Activated T-cell treated with anti-CD3 and anti-CD28 coated beads, Interleukin-2, amount 50 U/mL, for 72 hours (primary cell): ENCODE results near the gene ING5. TPM values are rescaled to one million over a fixed set of nuclear protein-coding genes. Genes with fewer than 3 reads are reported as not detected.
"Not testable (repeated sequence)": the region's sequence is repeated elsewhere in the genome, so short reads cannot be mapped to it uniquely, and the experiment has no call there.

Experiments used
- ATAC-seq, 2 donors: fragments of 150-1000 bp; cut with Tn5 transposase; replicated peaks in 1 of 2; 2 replicates each; pipeline ENCODE4 v1.10.0; 2021; ENCODE audit warnings: moderate library complexity in 2 of 2, mild to moderate bottlenecking in 1 of 2
- DNase-seq, 2 donors: peaks; one replicate each; pipeline ENCODE4 v3.0.0; 2021 to 2022; ENCODE audit warnings: mixed read lengths in 1 of 2
- H3K27ac Mint-ChIP-seq: one replicate; pipeline ENCODE4 v1.8.0; 2022; ENCODE audit warnings: mild to moderate bottlenecking, moderate library complexity, mixed read lengths
- H3K27me3 Mint-ChIP-seq: one replicate; pipeline ENCODE4 v1.8.0; 2022; ENCODE audit warnings: low read depth, mixed read lengths
- H3K36me3 Mint-ChIP-seq, 2 donors: one replicate each; pipeline ENCODE4 v1.8.0; 2022; ENCODE audit warnings: mixed read lengths in 2 of 2, mild to moderate bottlenecking in 1 of 2; ENCODE audit not compliant: insufficient read depth in 2 of 2
- H3K4me1 Mint-ChIP-seq: one replicate; pipeline ENCODE4 v1.8.0; 2022; ENCODE audit warnings: low read depth, mixed read lengths
- H3K4me3 Mint-ChIP-seq, 2 donors: one replicate each; pipeline ENCODE4 v1.8.0; 2022; ENCODE audit warnings: mild to moderate bottlenecking in 2 of 2, mixed read lengths in 2 of 2, moderate library complexity in 2 of 2
- H3K9me3 Mint-ChIP-seq, 2 donors: one replicate each; pipeline ENCODE4 v1.8.0; 2022; ENCODE audit warnings: mixed read lengths in 2 of 2
- total RNA-seq, 2 donors: library from RNA; stranded (reverse); gene quantifications; one replicate each; pipeline ENCODE4 v1.2.3, GENCODE V29; 2022

ING5 gene
- total RNA-seq, 2 donors from 2014 or later: 39.9 to 42.6 TPM

DNA sequence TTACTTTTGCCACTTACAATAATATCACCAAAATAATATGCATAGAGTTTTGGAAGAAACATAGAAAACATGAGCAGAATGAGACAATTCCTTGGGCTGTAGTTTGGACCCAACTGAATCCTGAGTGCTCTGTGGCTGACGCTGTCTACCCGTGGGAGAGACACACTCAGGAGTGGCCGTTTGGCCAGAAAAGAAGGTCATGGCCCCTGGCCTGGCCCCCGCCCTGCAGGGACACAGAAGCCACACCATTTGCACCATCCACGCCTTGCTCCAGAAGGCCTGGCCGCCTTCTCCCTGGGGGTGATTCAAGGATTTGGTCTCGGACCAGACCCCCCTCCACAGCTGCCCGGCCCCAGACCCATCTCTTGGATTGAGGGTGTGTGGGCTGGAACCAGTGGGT lies 26.2 kb downstream of the ING5 start:
- ATAC-seq (no peak), DNase-seq (no peak)
- H3K27ac Mint-ChIP-seq: no peak overlapping the region
- H3K9me3 Mint-ChIP-seq: no peaks in the 10 kb centered on the region
- H3K4me3 Mint-ChIP-seq: no peak overlapping the region
- H3K4me1 Mint-ChIP-seq: peaks cover 31% of the 10 kb centered on the region
- no peaks in the 10 kb centered on the region for H3K27me3 Mint-ChIP-seq
- H3K36me3 Mint-ChIP-seq: peaks cover 0 to 13% of the 10 kb centered on the region in 2 donors

DNA sequence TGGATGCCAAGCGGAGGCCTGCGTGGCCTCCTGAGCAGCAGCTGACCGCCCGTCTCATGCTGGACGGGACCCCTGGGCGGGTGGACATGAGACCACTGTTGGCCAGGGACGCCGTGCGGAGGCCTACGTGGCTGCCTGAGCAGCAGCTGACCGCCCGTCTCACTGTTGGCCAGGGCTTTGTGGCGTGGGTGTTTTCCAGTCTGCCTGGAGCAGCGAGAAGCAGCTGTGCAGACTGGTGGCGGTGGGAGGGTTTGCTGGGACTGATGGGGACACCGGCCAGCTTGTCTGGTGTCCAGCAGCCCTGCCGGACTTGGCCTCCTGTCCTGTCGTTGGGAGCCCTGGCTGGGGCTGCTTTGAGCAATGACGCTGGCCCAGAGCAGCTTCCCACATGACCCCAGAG lies 26.8 kb downstream of the ING5 start:
- Mint-ChIP-seq H3K9me3 (no peaks in the 10 kb centered on the region), H3K4me3 (no peak overlapping the region), H3K27me3 (no peaks in the 10 kb centered on the region), H3K4me1 (peaks cover 37% of the 10 kb centered on the region), H3K36me3 (peaks cover 0 to 7% of the 10 kb centered on the region in 2 donors), H3K27ac (no peak overlapping the region)
- DNase-seq: no peak
- no peak for ATAC-seq

DNA sequence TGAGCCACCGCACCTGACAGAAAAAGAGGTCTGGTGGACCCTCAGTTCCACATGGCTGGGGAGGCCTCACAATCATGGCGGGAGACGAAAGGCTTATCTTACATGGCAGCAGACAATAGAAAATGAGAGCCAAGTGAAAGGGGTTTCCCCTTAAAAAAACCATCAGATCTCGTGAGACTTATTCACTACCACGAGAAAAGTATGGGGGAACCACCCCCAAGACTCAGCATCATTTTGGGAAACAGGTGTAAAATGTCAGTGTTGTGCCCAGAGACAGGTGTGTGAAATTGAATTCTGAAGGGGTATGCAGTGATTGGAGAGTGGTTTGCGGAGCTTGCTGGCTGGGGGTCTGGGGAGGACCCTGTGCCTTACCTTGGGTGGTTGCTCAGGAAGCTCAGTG lies 28.0 kb downstream of the ING5 start:
- ATAC-seq (no peak), DNase-seq (peak; percentile 12 to 18)
- Mint-ChIP-seq H3K4me1 (peaks cover 39% of the 10 kb centered on the region), H3K9me3 (no peaks in the 10 kb centered on the region), H3K36me3 (peaks cover 0 to 3% of the 10 kb centered on the region in 2 donors), H3K4me3 (peak overlapping the region; percentile 50 to 62), H3K27me3 (no peaks in the 10 kb centered on the region), H3K27ac (peak overlapping the region; percentile 15)

DNA sequence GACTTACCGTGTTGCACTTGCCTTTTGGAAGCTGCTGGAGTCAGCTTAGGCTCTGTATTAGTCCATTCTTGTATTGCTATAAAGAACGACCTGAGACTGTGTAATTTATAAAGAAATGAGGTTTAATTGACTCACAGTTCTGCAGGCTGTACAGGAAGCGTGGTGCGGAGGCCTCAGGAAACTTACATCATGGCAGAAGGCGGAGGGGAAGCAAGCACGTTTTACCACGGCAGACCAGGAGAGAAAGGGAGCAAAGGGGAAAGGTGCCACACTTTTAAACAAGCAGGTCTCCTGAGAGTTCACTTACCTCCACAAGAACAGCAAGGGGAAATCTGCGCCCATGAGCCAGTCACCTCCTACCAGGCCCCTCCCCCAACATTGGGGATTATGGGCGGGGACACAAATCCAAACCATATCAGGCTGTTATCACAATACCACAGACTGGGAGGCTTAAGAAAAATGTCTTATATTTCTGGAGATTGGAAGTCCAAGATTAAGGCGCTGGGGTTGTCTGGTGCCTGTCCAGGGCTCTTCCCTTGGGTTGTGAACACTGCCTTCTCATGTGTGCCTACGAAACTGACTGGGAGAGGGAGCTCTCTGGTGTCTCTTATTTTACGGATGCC lies 28.9 kb downstream of the ING5 start:
- peak; percentile 35 for DNase-seq
- Mint-ChIP-seq H3K9me3 (no peaks in the 10 kb centered on the region), H3K27me3 (no peaks in the 10 kb centered on the region), H3K27ac (peak overlapping the region; percentile 59), H3K4me1 (peaks cover 39% of the 10 kb centered on the region), H3K36me3 (peaks cover 0 to 3% of the 10 kb centered on the region in 2 donors), H3K4me3 (peak overlapping the region; percentile 50 to 64)
- no peak for ATAC-seq

DNA sequence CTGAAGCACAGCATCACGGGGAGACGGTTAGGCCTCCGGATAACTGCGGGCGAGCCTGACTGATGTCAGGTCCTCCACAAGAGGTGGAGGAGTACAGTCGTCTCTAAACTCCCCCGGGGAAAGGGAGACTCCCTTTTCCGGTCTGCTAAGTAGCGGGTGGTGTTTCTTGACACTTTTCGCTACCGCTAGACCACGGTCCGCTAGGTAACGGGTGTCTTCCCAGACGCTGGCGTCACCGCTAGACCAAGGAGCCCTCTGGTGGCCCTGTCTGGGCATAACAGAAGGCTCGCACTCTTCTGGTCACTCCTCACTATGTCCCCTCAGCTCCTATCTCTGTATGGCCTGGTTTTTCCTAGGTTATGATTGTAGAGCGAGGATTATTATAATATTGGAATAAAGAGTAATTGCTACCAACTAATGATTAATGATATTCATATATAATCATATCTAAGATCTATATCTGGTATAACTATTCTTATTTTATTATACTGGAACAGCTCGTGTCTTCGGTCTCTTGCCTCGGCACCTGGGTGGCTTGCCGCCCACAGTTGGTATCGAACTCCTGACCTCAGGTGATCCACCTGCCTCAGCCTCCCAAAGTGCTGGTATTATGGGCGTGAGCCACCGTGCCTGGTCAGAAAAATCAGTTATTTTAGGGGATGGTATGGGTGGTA lies 30.8 kb downstream of the ING5 start:
- Mint-ChIP-seq H3K4me1 (peaks cover 52% of the 10 kb centered on the region), H3K4me3 (peak overlapping the region in 1 of 2 donors; percentile 78)
- ATAC-seq, H3K27ac Mint-ChIP-seq, H3K9me3 Mint-ChIP-seq, H3K27me3 Mint-ChIP-seq, H3K36me3 Mint-ChIP-seq: not testable (repeated sequence)
- DNase-seq: peak; percentile 32 to 66

DNA sequence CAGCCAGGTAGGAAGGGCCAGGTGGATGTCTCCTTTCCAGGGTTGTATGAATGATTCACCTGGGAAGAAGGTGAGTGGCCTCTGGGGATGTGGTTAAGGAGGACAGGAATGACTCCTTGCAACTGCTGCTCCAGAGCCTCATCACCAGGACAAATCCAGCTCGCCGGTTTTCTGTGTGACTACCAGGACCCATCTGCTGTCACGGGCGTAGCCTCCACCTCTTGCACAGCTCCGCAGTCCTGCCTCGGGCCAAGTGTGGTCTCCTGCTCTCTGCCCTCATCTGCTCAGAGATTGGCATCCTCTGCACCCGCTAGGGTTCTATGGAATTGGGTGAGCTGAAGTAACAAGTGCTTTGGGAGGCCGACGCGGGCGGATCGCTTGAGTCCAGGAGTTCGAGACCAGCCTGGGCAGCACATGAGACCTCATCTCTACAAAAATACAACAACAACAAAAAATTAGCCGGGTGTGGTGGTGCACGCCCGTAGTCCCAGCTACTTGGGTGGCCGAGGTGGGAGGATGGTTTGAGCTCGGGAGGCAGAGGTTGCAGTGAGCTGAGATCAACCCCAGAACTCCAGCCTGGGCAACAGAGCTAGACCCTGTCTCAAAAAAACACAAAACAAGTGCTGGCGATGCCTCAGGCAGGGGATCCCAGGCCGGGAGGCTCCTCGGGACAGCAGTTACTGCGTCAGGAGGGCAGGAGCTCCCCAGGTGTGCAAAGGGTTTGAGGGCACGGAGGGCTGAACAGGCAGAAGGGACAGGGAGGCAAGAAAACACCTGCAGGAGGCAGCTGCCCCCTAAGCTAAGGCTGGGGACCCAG lies 31.8 kb downstream of the ING5 start:
- DNase-seq: no peak

DNA sequence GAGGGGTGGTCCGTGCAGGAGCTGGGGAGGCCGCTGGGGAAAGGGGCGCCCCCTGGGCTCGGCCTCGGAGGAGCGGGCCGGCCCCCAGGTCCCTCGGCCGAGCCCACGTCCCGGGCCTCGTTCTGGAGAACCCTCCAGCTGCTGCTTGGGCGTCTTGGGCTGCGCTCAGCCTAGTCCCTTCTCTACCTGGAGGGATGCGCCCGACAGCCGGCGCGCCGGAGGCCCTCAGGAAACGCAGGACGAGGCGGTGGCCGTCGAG lies 32.3 kb downstream of the ING5 start:
- DNase-seq (no peak), ATAC-seq (peak in 1 of 2 donors; percentile 39)
- H3K4me3 Mint-ChIP-seq: peak overlapping the region; percentile 84 to 86
- H3K27ac Mint-ChIP-seq: no peak overlapping the region
- peaks cover 60% of the 10 kb centered on the region for H3K4me1 Mint-ChIP-seq
- no peaks in the 10 kb centered on the region for H3K27me3 Mint-ChIP-seq
- H3K9me3 Mint-ChIP-seq: no peaks in the 10 kb centered on the region
- peaks cover 2 to 8% of the 10 kb centered on the region in 2 donors for H3K36me3 Mint-ChIP-seq

More for the DNA sequence above, 31.8 kb downstream of the ING5 start:
- no peak overlapping the region for H3K27ac Mint-ChIP-seq
- H3K36me3 Mint-ChIP-seq: peaks cover 2 to 6% of the 10 kb centered on the region in 2 donors
- H3K4me1 Mint-ChIP-seq: peaks cover 54% of the 10 kb centered on the region
- peak overlapping the region; percentile 77 to 78 for H3K4me3 Mint-ChIP-seq
- no peaks in the 10 kb centered on the region for H3K27me3 Mint-ChIP-seq
- no peaks in the 10 kb centered on the region for H3K9me3 Mint-ChIP-seq
- ATAC-seq: no peak

DNA sequence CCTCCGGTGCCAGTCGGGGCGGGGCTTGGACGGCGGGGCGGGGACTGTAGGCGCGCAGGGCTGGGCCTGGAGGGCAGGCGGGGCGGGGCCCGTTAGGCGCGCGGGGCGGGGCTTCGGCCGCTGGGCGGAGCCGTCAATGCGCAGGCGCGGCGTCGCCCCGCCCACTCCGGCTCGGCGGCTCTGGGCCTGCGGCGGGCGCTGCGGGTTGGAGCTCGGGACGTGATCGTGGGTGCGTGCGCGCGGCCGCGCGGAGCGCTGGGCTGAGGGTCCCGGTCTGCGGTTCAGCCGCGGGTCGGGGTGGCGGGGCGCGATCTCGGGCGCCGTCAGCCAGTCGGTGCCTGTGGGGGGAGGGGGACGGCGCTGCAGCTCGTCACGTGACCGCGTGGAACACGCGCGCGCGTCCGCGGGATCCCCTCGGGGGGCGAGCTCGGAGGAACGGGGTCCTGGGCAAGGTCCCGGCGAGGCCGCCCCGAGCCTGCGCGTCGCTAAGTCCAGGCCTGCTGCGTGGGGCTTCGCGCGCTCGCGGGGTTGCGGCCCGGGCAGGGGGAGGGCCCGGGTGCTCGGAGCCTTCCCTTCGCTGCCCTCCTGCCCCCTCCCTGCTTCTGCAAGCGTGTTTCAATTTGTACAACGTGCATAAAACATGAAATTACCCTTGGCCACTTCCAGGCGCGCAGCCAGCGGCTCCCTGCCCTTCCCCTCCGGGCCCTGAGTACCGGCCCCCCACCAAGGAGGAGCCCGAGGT lies 32.8 kb downstream of the ING5 start, which contains the start of gene D2HGDH:
Gene D2HGDH (plus strand): TSS at position 164 of the 742 bp plus-strand sequence. CDS start 595 bp downstream, outside the sequence.
- peaks cover 62% of the 10 kb centered on the region for H3K4me1 Mint-ChIP-seq
- DNase-seq (peak; percentile 96 to 98), ATAC-seq (peak; percentile 93)
- peak within 1 kb of the TSS; percentile 84 to 86 for H3K4me3 Mint-ChIP-seq
- peaks cover 2 to 8% of the 10 kb centered on the region in 2 donors for H3K36me3 Mint-ChIP-seq
- no peak within 1 kb of the TSS for H3K27ac Mint-ChIP-seq
- no peaks in the 10 kb centered on the region for H3K27me3 Mint-ChIP-seq
- no peaks in the 10 kb centered on the region for H3K9me3 Mint-ChIP-seq

DNA sequence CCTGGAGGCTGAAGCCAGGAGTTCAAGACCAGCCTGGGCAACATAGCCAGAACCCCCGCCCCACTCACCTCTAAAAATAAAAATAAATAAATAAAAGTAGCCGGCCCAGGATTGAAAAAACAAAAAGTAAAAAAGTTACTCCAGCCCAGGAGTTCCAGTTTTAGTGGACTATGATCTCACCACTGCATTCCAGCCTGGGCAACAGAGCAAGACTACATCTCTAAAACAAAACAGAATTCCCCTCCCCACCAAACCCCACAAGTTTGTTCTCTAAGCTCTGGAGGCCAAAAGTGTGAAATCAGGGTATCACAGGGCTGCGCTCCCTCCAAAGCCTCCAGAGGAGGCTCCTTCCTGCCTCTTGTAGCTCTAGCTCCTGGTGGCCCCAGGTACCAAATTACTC lies 34.3 kb downstream of the ING5 start:
- Mint-ChIP-seq H3K36me3 (peaks cover 2 to 6% of the 10 kb centered on the region in 2 donors), H3K4me1 (peaks cover 60% of the 10 kb centered on the region), H3K9me3 (no peaks in the 10 kb centered on the region)

DNA sequence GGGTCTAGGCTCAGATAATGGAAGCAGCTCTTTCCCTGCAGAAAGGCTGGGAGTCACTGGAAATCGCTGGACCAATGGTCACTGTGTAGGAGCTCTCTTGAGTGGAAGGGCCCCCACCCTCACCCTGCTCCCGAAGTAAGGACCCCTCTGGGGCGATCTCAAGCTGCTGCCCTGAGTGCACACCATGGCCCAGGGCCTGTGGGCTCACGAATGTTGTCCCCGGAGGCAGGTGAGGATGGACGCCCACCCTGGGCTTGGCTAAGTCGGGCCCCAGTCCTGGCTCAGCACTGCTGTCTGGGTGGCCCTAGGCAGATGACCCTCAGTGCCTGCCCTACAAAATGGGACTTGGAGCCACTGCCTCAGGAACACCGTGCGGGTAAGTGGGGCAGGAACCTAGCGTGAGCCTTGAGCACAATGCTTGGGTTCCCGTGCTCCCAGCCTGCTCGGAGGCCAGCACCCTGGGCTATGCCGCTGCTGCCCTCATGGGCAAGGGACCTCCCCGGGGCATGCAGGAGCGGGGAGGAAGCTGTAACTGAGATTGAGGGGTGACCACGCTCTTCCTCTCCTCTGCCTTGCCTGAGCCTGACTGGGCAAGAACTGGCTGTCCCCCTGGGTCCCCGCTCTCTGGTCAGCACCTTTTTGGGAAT lies 36.3 kb downstream of the ING5 start:
- peaks cover 47% of the 10 kb centered on the region for H3K4me1 Mint-ChIP-seq
- H3K27ac Mint-ChIP-seq: no peak overlapping the region
- H3K9me3 Mint-ChIP-seq: no peaks in the 10 kb centered on the region
- ATAC-seq (no peak), DNase-seq (no peak)
- H3K27me3 Mint-ChIP-seq: no peaks in the 10 kb centered on the region
- peaks cover 2 to 6% of the 10 kb centered on the region in 2 donors for H3K36me3 Mint-ChIP-seq
- H3K4me3 Mint-ChIP-seq: no peak overlapping the region

More for the DNA sequence above, 34.3 kb downstream of the ING5 start:
- Mint-ChIP-seq H3K4me3 (peak overlapping the region; percentile 84 to 86), H3K27me3 (no peaks in the 10 kb centered on the region), H3K27ac (no peak overlapping the region)
- no peak for ATAC-seq
- no peak for DNase-seq

DNA sequence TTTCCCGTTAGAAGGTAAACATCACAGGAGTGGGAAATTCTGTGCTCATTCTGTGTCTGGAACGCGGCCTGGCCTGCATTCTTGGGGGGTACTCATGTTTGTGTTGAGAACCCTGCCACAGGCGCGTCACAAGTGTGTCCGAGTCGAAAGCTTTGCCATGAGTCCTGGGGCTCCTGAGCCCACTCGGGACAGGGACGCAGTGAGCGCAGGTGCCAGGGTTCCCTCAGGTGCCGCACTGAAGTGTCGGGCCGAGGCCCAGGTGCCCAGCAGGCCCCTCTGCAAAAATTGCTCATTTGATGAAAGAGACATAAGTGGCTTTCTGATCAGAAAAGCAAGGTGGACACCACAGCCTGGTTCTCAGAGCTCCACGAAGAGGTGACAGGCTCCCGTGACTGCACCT lies 37.3 kb downstream of the ING5 start:
- Mint-ChIP-seq H3K9me3 (no peaks in the 10 kb centered on the region), H3K27me3 (no peaks in the 10 kb centered on the region)

DNA sequence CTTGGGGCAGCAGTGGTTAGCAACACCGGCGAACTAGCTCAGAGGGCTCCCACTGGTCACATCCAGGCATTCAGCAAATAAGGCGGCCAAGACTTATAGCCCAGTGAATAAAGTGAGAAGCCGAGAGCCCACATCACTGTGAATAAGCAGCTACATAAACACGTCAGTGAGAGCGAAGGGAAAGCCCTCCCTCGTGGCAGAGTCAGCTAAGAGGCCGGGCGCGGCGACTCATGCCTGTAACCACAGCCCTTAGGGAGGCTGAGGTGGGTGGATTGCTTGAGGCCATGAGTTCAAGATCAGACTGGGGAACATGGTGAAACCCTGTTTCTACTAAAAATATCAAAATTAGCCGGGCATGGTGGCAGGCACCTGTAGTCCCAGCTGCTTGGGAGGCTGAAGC lies 37.8 kb downstream of the ING5 start:
- ATAC-seq (peak; percentile 65 to 72), DNase-seq (peak; percentile 72 to 79)
- peaks cover 41% of the 10 kb centered on the region for H3K4me1 Mint-ChIP-seq
- H3K27me3 Mint-ChIP-seq: no peaks in the 10 kb centered on the region
- peak overlapping the region; percentile 78 for H3K27ac Mint-ChIP-seq
- no peaks in the 10 kb centered on the region for H3K9me3 Mint-ChIP-seq
- H3K36me3 Mint-ChIP-seq: peaks cover 2 to 7% of the 10 kb centered on the region in 2 donors
- peak overlapping the region; percentile 67 to 81 for H3K4me3 Mint-ChIP-seq

More for the DNA sequence above, 37.3 kb downstream of the ING5 start:
- Mint-ChIP-seq H3K4me1 (peaks cover 41% of the 10 kb centered on the region), H3K4me3 (peak overlapping the region; percentile 67 to 81), H3K27ac (no peak overlapping the region), H3K36me3 (peaks cover 2 to 6% of the 10 kb centered on the region in 2 donors)
- no peak for DNase-seq
- no peak for ATAC-seq
